HCT116 (cell line): ENCODE measurements around the gene CAT. TPM values are rescaled to one million over a fixed set of nuclear protein-coding genes. Genes with fewer than 3 reads are reported as not detected.

ENCODE experiments used
- ATAC-seq: fragments of 200-7000 bp; cut with Tn5 transposase; 2 replicates; pipeline ENCODE4 v1.9.1; 2020; ENCODE audit warnings: mild to moderate bottlenecking, moderate library complexity
- BruUV-seq: library from RNA; stranded (reverse); fragments of 400-500 nt; replicated peaks from 2 replicates; lab custom pipeline; 2021; lab: Mats Ljungman, UMichigan
- CTCF ChIA-PET: fragments of 300-600 bp; sonication (Branson Sonifier 250); formaldehyde crosslinking; loops from one replicate; lab custom pipeline; 2021; ENCODE audit warnings: antibody characterized with exemption; lab: Charles Lee
- POLR2A ChIA-PET: fragments of 300-600, 350-600 bp; sonication (Branson Sonifier 250); formaldehyde crosslinking; loops from one replicate; lab custom pipeline; 2021; ENCODE audit warnings: antibody characterized with exemption; lab: Charles Lee
- RAD21 ChIA-PET, 2 experiments: fragments of 300-600 bp; sonication (Branson Sonifier 250); formaldehyde crosslinking; loops; one replicate each; lab custom pipeline; 2023; ENCODE audit warnings: low total read pairs in 2 of 2; ENCODE audit not compliant: uncharacterized antibody in 2 of 2, unreplicated experiment in 2 of 2, low non-redundant PET in 1 of 2; lab: Charles Lee
- DNase-seq: peaks from one replicate; pipeline ENCODE4 v3.0.0-alpha.2; 2010; ENCODE audit warnings: low read depth, low spot score
- H2AFZ ChIP-seq: fragments of 200-600 bp; shearing (Covaris generic), sonication (generic); 2 replicates; pipeline ENCODE4 v1.6.1; 2017; ENCODE audit warnings: low read depth, mixed run types, mixed read lengths, antibody characterized with exemption, low read length; ENCODE audit not compliant: poor library complexity, severe bottlenecking
- H3K27ac ChIP-seq: 2 replicates; pipeline ENCODE4 v1.5.1; 2012; ENCODE audit warnings: low read depth, low read length
- H3K27me3 ChIP-seq: fragments of 200-600 bp; sonication (generic); 2 replicates; pipeline ENCODE4 v1.6.1; 2016; ENCODE audit warnings: mixed run types, low read length, mixed read lengths; ENCODE audit not compliant: insufficient read depth
- H3K36me3 ChIP-seq, 2 experiments: fragments of 200-500 bp in 1 of 2; fragments of 200-600 bp in 1 of 2; sonication (Bioruptor generic) in 1 of 2; sonication (generic) in 1 of 2; 2 replicates each; pipeline versions ENCODE4 v1.5.1 to v1.6.1; 2014 to 2016; ENCODE audit warnings: low read length in 2 of 2, inconsistent platforms in 1 of 2, mixed read lengths in 1 of 2, mixed run types in 1 of 2; ENCODE audit not compliant: insufficient read depth in 2 of 2, control insufficient read depth in 1 of 2
- H3K4me1 ChIP-seq, 2 experiments: fragments of 200-600 bp in 1 of 2; sonication (generic) in 1 of 2; 2 replicates each; pipeline versions ENCODE4 v1.5.1 to v1.6.1; 2012 to 2017; ENCODE audit warnings: low read length in 2 of 2, inconsistent platforms in 1 of 2, mild to moderate bottlenecking in 1 of 2, mixed read lengths in 1 of 2, mixed run types in 1 of 2, moderate library complexity in 1 of 2; ENCODE audit not compliant: insufficient read depth in 2 of 2, control insufficient read depth in 1 of 2
- H3K4me2 ChIP-seq: fragments of 200-600 bp; sonication (generic); 2 replicates; pipeline ENCODE4 v1.6.1; 2017; ENCODE audit warnings: mixed run types, low read length, mixed read lengths
- H3K4me3 ChIP-seq, 2 experiments: fragments of 200-600 bp in 1 of 2; sonication (generic) in 1 of 2; replicated peaks in 1 of 2; 2 replicates each; pipeline ENCODE4 v1.5.1; 2011 to 2016; ENCODE audit warnings: low read length in 2 of 2, control low read depth in 1 of 2, low read depth in 1 of 2, mild to moderate bottlenecking in 1 of 2, mixed read lengths in 1 of 2, mixed run types in 1 of 2
- H3K79me2 ChIP-seq: fragments of 200-600 bp; sonication (generic); 2 replicates; pipeline ENCODE4 v1.6.1; 2017; ENCODE audit warnings: mild to moderate bottlenecking, mixed run types, low read length, moderate library complexity, mixed read lengths; ENCODE audit not compliant: insufficient read depth
- H3K9ac ChIP-seq: fragments of 200-600 bp; sonication (generic); 2 replicates; pipeline ENCODE4 v1.6.1; 2016; ENCODE audit warnings: low read length, mixed read lengths
- H3K9me2 ChIP-seq: fragments of 200-600 bp; sonication (generic), shearing (Covaris generic); 2 replicates; pipeline ENCODE4 v1.6.1; 2017; ENCODE audit warnings: mixed run types, mild to moderate bottlenecking, moderate library complexity; ENCODE audit not compliant: insufficient read depth
- H3K9me3 ChIP-seq, 2 experiments: fragments of 200-500 bp in 1 of 2; fragments of 200-600 bp in 1 of 2; sonication (Bioruptor generic) in 1 of 2; sonication (generic) in 1 of 2; 2 replicates each; pipeline ENCODE4 v1.6.1; 2014 to 2017; ENCODE audit warnings: low read length in 2 of 2, mixed read lengths in 2 of 2, inconsistent platforms in 1 of 2, low read depth in 1 of 2, mild to moderate bottlenecking in 1 of 2, mixed run types in 1 of 2, moderate library complexity in 1 of 2; ENCODE audit not compliant: control insufficient read depth in 1 of 2, insufficient read depth in 1 of 2
- H4K20me1 ChIP-seq: fragments of 200-600 bp; sonication (generic), shearing (Covaris generic); 2 replicates; pipeline ENCODE4 v1.6.1; 2017; ENCODE audit warnings: mixed run types, mild to moderate bottlenecking, moderate library complexity; ENCODE audit not compliant: insufficient read depth
- CTCF ChIP-seq, 3 experiments: fragments of 200-600 bp in 1 of 3; sonication (generic) in 1 of 3; IDR thresholded peaks in 2 of 3; conservative IDR thresholded peaks in 1 of 3; 2 replicates each; pipeline ENCODE4 v1.5.1; 2012 to 2017; ENCODE audit warnings: low read depth in 2 of 3, low read length in 2 of 3, antibody characterized with exemption in 1 of 3, borderline replicate concordance in 1 of 3, control low read depth in 1 of 3, mild to moderate bottlenecking in 1 of 3, mixed read lengths in 1 of 3, mixed run types in 1 of 3, moderate library complexity in 1 of 3; ENCODE audit not compliant: insufficient read depth in 1 of 3
- ELF1 ChIP-seq: IDR thresholded peaks from 2 replicates; pipeline ENCODE4 v1.6.1; 2012; ENCODE audit warnings: low read depth, borderline replicate concordance
- MAX ChIP-seq: IDR thresholded peaks from 2 replicates; pipeline ENCODE4 v1.6.1; 2012
- RAD21 ChIP-seq: IDR thresholded peaks from 2 replicates; pipeline ENCODE4 v1.6.1; 2012; ENCODE audit warnings: low read depth, mild to moderate bottlenecking
- REST ChIP-seq: IDR thresholded peaks from 2 replicates; pipeline ENCODE4 v1.6.1; 2012; ENCODE audit warnings: low read depth
- SRF ChIP-seq: IDR thresholded peaks from 2 replicates; pipeline ENCODE4 v1.6.1; 2012; ENCODE audit warnings: low read depth
- YY1 ChIP-seq: IDR thresholded peaks from 2 replicates; pipeline ENCODE4 v1.6.1; 2011; ENCODE audit warnings: low read length, low read depth, moderate library complexity, mild to moderate bottlenecking; ENCODE audit not compliant: insufficient replicate concordance; ENCODE audit errors: extremely low read depth
- ZNF274 ChIP-seq: fragments of 200-500 bp; sonication (Bioruptor generic); IDR thresholded peaks from 2 replicates; pipeline ENCODE4 v1.6.1; 2014; ENCODE audit warnings: mild to moderate bottlenecking, low read depth, low read length, inconsistent platforms
- intact Hi-C: fragments of 100-400 bp; cut with micrococcal nuclease; formaldehyde crosslinking; loops from 2 replicates; pipeline ENCODE4 v1.10.0; 2022
- total RNA-seq: library from RNA; stranded (reverse); gene quantifications from one replicate; pipeline ENCODE4 v1.2.1, GENCODE V29; 2021; ENCODE audit not compliant: unreplicated experiment
- TF ChIP-seq, protein P1 (sequence below): IDR thresholded peaks from 2 replicates; pipeline ENCODE4 v1.6.1; 2012

Gene CAT
- total RNA-seq, 1 experiment from 2014 or later = 50.9 TPM

GRCh38 chr11:34408580-34409172, 30.1 kb upstream of the CAT start:
- no peak for DNase-seq
- intact Hi-C loops = no loop called here
- Histone ChIP-seq H3K9me3 (peaks cover under 1% of the 10 kb centered on the region in 2 experiments; a peak in 2 of 4 replicates), H3K27me3 (no peaks in the 10 kb centered on the region), H3K9me2 (no peaks in the 10 kb centered on the region), H2AFZ (no peak overlapping the region), H3K79me2 (no peaks in the 10 kb centered on the region), H3K4me2 (no peak overlapping the region), H3K27ac (no peak overlapping the region), H3K4me1 (no peaks in the 10 kb centered on the region)
- no TSS peak for BruUV-seq
- TF ChIP-seq MAX (no peak), CTCF (IDR thresholded peaks at IDR 0.05 in 2 of 3, conservative IDR thresholded peaks at IDR 0.05 in 1 of 3; ENCODE audit: borderline replicate concordance in 1 of 3, insufficient read depth in 1 of 3, low read depth in 2 of 3, low read length in 2 of 3) (no peak), RAD21 (no peak)
- TF ChIP-seq, all 23 proteins: peak for 0
- H4K20me1 ChIP-seq = no peaks in the 10 kb centered on the region
- ChIA-PET CTCF (no interaction called here), POLR2A (no interaction called here), RAD21 (no interaction called here)
- H3K9ac ChIP-seq = no peak overlapping the region
- ATAC-seq = no peak
- H3K4me3 ChIP-seq = no peak overlapping the region
- H3K36me3 ChIP-seq = no peaks in the 10 kb centered on the region

DNA sequence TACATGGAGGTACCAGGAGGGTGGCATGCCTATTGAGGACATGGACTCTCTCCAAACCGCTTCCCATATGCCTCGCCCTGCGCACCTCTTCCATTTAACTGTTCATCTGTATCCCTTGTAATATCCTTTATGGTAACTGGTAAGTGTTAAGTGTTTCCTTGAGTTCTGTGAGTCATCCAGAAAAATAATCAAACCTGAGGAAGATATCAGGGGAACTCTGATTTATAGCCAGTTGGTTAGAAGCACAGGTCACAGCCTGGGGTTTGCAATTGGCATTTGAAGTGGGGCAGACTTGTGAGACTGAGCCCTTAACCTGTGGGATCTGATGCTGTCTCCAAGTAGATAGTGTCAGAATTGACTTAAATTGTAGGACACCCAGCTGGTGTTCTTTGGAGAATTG, 27.6 kb upstream of the CAT start:
- ChIA-PET RAD21 (no interaction called here), CTCF (no interaction called here), POLR2A (no interaction called here)
- H3K27ac ChIP-seq = no peak overlapping the region
- no peaks in the 10 kb centered on the region for H3K79me2 ChIP-seq
- no peak for ATAC-seq
- no peak for DNase-seq
- intact Hi-C loops = no loop called here
- no peaks in the 10 kb centered on the region for H3K36me3 ChIP-seq
- TF ChIP-seq REST = no peak
- no peak for TF ChIP-seq YY1
- TF ChIP-seq ELF1 = no peak
- no peak for TF ChIP-seq MAX
- no peak for TF ChIP-seq ZNF274
- TF ChIP-seq, protein P1, sequence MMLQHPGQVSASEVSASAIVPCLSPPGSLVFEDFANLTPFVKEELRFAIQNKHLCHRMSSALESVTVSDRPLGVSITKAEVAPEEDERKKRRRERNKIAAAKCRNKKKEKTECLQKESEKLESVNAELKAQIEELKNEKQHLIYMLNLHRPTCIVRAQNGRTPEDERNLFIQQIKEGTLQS = no peak
- no peak for TF ChIP-seq SRF
- no TSS peak for BruUV-seq
- H2AFZ ChIP-seq = no peak overlapping the region
- H3K4me3 ChIP-seq = no peak overlapping the region
- H3K9me2 ChIP-seq = no peaks in the 10 kb centered on the region
- H3K4me1 ChIP-seq = no peaks in the 10 kb centered on the region
- H3K9ac ChIP-seq = no peak overlapping the region
- peaks cover 3 to 4% of the 10 kb centered on the region in 2 experiments; a peak in 2 of 4 replicates for H3K9me3 ChIP-seq
- H4K20me1 ChIP-seq = no peaks in the 10 kb centered on the region
- no peaks in the 10 kb centered on the region for H3K27me3 ChIP-seq
- no peak overlapping the region for H3K4me2 ChIP-seq
